GM12873 (cell line): ENCODE measurements around the gene SIK2.

Experiments
- TF ChIP-seq, protein P1 (sequence below): IDR thresholded peaks from 2 replicates; pipeline ENCODE4 v1.5.1; 2012; ENCODE audit warnings: low read depth, mild to moderate bottlenecking, moderate library complexity, low read length, control low read depth; ENCODE audit not compliant: insufficient read depth; ENCODE audit errors: missing control alignments

SIK2 gene

DNA sequence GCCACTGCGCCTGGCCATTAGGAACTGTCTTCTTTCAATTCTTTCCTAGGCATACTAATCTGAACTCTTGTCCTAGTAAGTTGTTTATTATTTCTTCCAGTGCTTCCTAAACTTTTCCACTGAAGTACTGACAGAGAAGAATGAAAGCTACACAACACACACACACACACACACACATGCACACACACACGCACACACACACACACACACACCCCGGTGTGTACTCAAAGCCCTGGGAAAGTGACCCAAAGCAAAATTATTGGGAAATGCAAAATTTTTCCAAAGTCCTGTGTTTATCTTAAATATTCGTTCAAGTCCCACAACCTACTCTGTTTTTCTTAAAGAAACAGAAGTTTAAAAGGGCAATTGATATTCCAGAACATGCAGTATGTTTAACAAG is 19.4 kb upstream of the SIK2 start:
- TF ChIP-seq, protein P1, sequence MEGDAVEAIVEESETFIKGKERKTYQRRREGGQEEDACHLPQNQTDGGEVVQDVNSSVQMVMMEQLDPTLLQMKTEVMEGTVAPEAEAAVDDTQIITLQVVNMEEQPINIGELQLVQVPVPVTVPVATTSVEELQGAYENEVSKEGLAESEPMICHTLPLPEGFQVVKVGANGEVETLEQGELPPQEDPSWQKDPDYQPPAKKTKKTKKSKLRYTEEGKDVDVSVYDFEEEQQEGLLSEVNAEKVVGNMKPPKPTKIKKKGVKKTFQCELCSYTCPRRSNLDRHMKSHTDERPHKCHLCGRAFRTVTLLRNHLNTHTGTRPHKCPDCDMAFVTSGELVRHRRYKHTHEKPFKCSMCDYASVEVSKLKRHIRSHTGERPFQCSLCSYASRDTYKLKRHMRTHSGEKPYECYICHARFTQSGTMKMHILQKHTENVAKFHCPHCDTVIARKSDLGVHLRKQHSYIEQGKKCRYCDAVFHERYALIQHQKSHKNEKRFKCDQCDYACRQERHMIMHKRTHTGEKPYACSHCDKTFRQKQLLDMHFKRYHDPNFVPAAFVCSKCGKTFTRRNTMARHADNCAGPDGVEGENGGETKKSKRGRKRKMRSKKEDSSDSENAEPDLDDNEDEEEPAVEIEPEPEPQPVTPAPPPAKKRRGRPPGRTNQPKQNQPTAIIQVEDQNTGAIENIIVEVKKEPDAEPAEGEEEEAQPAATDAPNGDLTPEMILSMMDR: no peak

- TF ChIP-seq, protein P1: no peak
Observed at GRCh38 chr11:111585371-111585770, 16.9 kb upstream of the SIK2 start.

DNA sequence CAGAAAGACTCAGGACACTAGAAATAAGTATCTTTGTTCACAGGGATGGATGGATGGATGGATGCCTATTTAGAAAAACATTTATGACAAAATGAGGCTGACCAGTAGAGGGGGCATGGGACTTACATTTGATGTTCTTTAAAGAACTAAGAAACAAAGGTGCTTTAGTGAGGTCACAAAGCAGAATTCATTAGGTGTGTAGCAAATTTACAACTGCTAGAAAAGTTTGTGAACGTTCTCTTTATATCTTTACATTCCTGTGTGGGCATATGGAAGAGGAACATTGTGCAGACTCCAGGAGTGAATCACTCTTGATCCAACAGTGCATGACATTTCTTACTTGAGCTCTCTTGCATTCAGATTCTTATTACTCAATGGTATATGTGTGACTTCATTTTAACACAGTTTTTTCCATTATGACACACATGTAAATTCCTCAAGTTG is 15.8 kb upstream of the SIK2 start:
- TF ChIP-seq, protein P1: peak; percentile 60

GRCh38 chr11:111589114-111589513 is 13.1 kb upstream of the SIK2 start:
- TF ChIP-seq, protein P1: no peak

- TF ChIP-seq, protein P1: no peak
Observed at GRCh38 chr11:111589886-111590499, 12.3 kb upstream of the SIK2 start.

- TF ChIP-seq, protein P1: no peak
Observed at GRCh38 chr11:111591187-111591960, 10.9 kb upstream of the SIK2 start.

GRCh38 chr11:111592491-111592890 is 9.8 kb upstream of the SIK2 start:
- TF ChIP-seq, protein P1: no peak
